Measurements from ENCODE around the gene KIAA1586. TPM values are rescaled to one million over a fixed set of nuclear protein-coding genes. Genes with fewer than 3 reads are reported as not detected.

The KIAA1586 gene
- total and polyA plus RNA-seq, 9 of the 15 experiments (the other 6 are each of a cell fraction or from before 2014, with no cell fraction given): 23.4 to 43.6 (median 29.5) TPM

DNA sequence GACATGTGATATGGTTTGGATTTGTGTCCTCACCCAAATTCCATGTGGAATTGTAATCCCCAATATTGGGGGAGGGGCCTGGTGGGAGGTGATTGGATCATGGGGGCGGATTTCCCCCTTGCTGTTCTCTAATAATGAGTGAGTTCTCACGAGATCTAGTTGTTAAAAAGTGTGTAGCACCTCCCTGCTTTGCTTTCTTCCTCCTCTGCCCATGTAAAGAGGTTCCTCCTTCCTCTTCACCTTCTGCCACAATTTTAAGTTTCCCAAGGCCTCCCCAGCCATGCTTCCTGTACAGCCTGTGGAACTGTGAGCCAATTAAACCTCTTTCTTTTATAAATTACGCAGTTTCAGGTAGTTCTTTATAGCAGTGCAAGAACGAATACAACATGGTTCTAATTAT lies 41.4 kb downstream of the KIAA1586 start:
- in situ Hi-C loops (cut with MboI): no loop called here
- TF ChIP-seq CHD2 (IDR thresholded peaks at IDR 0.05; ENCODE audit: low read depth, low read length) (peak; percentile 26; the same call in 1 of the 2 replicates), GATA2 (CRISPR knock-in tag; IDR thresholded peaks at IDR 0.05) (no peak), EGR1 (conservative IDR thresholded peaks at IDR 0.05) (peak; percentile 13; the same call in 1 of the 2 replicates)
- H4K20me1 ChIP-seq (replicated peaks; ENCODE audit: control insufficient read depth, insufficient read depth, low read length): 0 out of 2 replicates have a peak, but pooled peaks cover 2% of the 10 kb centered on the region
- POLR2A ChIA-PET: interaction anchor here (2.7 kb wide), 1 partner anchor 29 kb away, joined by 13 read pairs; no protein-coding TSS in a partner anchor
- no peak overlapping the region for H3K4me3 ChIP-seq
- peaks cover 16% of the 10 kb centered on the region for H3K36me3 ChIP-seq (ENCODE audit: control insufficient read depth, insufficient read depth, low read length)
- CTCF ChIA-PET (ENCODE audit: low intra/inter-chr PET ratio): no interaction called here
- ATAC-seq (no peak), DNase-seq (ENCODE audit: extremely low read depth in 1 of 4, low spot score in 3 of 4) (peak in 1 of 4 experiments; percentile 32), FAIRE-seq (no peak)
- H3K9me1 ChIP-seq (ENCODE audit: control insufficient read depth, insufficient read depth, low read length): no peaks in the 10 kb centered on the region
- H3K9me3 ChIP-seq (replicated peaks; ENCODE audit: control insufficient read depth, insufficient read depth, low read depth, low read length): no peaks in the 10 kb centered on the region
- no peaks in the 10 kb centered on the region for H3K27me3 ChIP-seq (ENCODE audit: control insufficient read depth in 2 of 2, insufficient read depth in 2 of 2, low read length in 2 of 2)
- H3K9ac ChIP-seq (ENCODE audit: insufficient read depth in 1 of 2, low read depth in 2 of 2, low read length in 2 of 2): no peak overlapping the region
- peak overlapping the region; percentile 34; the same call in 1 of the 3 replicates for H3K27ac ChIP-seq (ENCODE audit: extremely low read depth, low read depth, low read length)
- intact Hi-C loops (cut with micrococcal nuclease): loop anchor here (5.0 kb wide), 1 partner anchor 131 kb away; the partner anchor contains the start of gene BEND6
- H3K4me2 ChIP-seq (ENCODE audit: insufficient read depth, low read length): no peak overlapping the region
- 59% methylated on average over 4 of the region's 4 CpGs for WGBS (ENCODE audit: insufficient coverage, low coverage, missing lambda C conversion rate)
- H3K79me2 ChIP-seq (ENCODE audit: control insufficient read depth, insufficient read depth, low read length): peaks cover 24% of the 10 kb centered on the region
- H3K4me1 ChIP-seq (replicated peaks in 1 of 2; ENCODE audit: control insufficient read depth in 2 of 2, insufficient read depth in 2 of 2, low read length in 2 of 2): peaks cover 9 to 19% of the 10 kb centered on the region in 2 experiments
- no TSS peak for BruUV-seq (replicated peaks)
- H2AFZ ChIP-seq (ENCODE audit: low read depth, low read length): peak overlapping the region; percentile 64; the same call in 1 of the 2 replicates

DNA sequence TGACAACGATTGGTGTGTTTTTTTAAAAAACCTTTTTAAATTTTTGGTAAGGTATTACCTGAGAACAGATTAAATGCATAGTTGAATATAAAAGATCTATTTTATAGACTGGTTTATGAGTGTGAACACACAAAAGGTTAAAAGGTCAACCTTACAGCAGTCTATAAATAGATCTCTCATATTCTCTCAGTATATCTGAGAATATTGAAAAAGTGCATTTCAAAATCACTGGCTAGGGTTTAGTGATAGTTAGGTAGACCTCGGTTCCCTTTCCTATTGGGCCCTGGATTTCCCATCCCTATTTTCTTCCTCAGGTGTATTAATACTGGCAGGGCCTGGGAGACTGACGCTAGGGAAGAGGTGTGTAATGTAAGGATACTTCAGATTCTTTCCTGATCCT lies 42.8 kb downstream of the KIAA1586 start:
- Histone ChIP-seq H3K4me1 (replicated peaks in 1 of 2; ENCODE audit: control insufficient read depth in 2 of 2, insufficient read depth in 2 of 2, low read length in 2 of 2) (peaks cover 9 to 25% of the 10 kb centered on the region in 2 experiments), H3K27me3 (ENCODE audit: control insufficient read depth in 2 of 2, insufficient read depth in 2 of 2, low read length in 2 of 2) (no peaks in the 10 kb centered on the region), H3K9ac (ENCODE audit: insufficient read depth in 1 of 2, low read depth in 2 of 2, low read length in 2 of 2) (0 out of 4 replicates have a peak overlapping the region, but pooled peaks of 1 of the 2 experiments have one; percentile 28), H3K4me2 (ENCODE audit: insufficient read depth, low read length) (peak overlapping the region; percentile 65), H3K4me3 (peak overlapping the region; percentile 52; the same call in 1 of the 2 replicates), H3K79me2 (ENCODE audit: control insufficient read depth, insufficient read depth, low read length) (peaks cover 37% of the 10 kb centered on the region), H3K9me3 (replicated peaks; ENCODE audit: control insufficient read depth, insufficient read depth, low read depth, low read length) (no peaks in the 10 kb centered on the region), H3K36me3 (ENCODE audit: control insufficient read depth, insufficient read depth, low read length) (peaks cover 28% of the 10 kb centered on the region), H2AFZ (ENCODE audit: low read depth, low read length) (peak overlapping the region; percentile 38; the same call in 1 of the 2 replicates), H3K27ac (ENCODE audit: extremely low read depth, low read depth, low read length) (peak overlapping the region; percentile 57), H4K20me1 (replicated peaks; ENCODE audit: control insufficient read depth, insufficient read depth, low read length) (0 out of 2 replicates have a peak, but pooled peaks cover 2% of the 10 kb centered on the region), H3K9me1 (ENCODE audit: control insufficient read depth, insufficient read depth, low read length) (no peaks in the 10 kb centered on the region)
- WGBS (ENCODE audit: insufficient coverage, low coverage, missing lambda C conversion rate): 2% methylated on average over 3 of the region's 3 CpGs
- POLR2A ChIA-PET: interaction anchor here (0.6 to 2.7 kb wide), 13 partner anchors 8 to 191 kb away, joined by 3 to 13 read pairs (median 4); no protein-coding TSS in a partner anchor
- intact Hi-C loops (cut with micrococcal nuclease) (loop anchor here (1.0 to 5.0 kb wide), 2 partner anchors 39 to 132 kb away; partner anchors contain the start of gene BEND6), in situ Hi-C loops (cut with MboI) (no loop called here)
- TF ChIP-seq MEF2A (IDR thresholded peaks at IDR 0.05; ENCODE audit: control insufficient read depth, low read depth, low read length) (peak; percentile 59), ZBED1 (IDR thresholded peaks at IDR 0.05) (no peak), TAF7 (tag; IDR thresholded peaks at IDR 0.05) (no peak), CBX1 (IDR thresholded peaks at IDR 0.05; ENCODE audit: low read depth) (no peak), NEUROD1 (IDR thresholded peaks at IDR 0.05; ENCODE audit: borderline replicate concordance, low read depth, low read length, partially characterized antibody) (no peak)
- CTCF ChIA-PET (ENCODE audit: low intra/inter-chr PET ratio): no interaction called here
- TSS peak; percentile 80 for BruUV-seq (replicated peaks)
- ATAC-seq (no peak), DNase-seq (ENCODE audit: extremely low read depth in 1 of 4, low spot score in 3 of 4) (no peak), FAIRE-seq (no peak)
